Vagina (tissue), 2 donors: Measurements from ENCODE around the gene EXO5. TPM values are rescaled to one million over a fixed set of nuclear protein-coding genes. Genes with fewer than 3 reads are reported as not detected.

ENCODE experiments used
- DNase-seq, 2 donors: peaks; one replicate each; pipeline ENCODE4 v3.0.0-alpha.2; 2017; ENCODE audit errors: extremely low spot score in 2 of 2
- H3K27ac ChIP-seq: fragments of 200-600 bp; sonication (generic); one replicate; pipeline ENCODE4 v1.5.1; 2019
- H3K27me3 ChIP-seq: fragments of 200-600 bp; sonication (generic); one replicate; pipeline ENCODE4 v1.5.1; 2019
- H3K36me3 ChIP-seq, 2 donors: fragments of 200-600 bp; sonication (generic); one replicate each; pipeline ENCODE4 v1.5.1; 2017 to 2019
- H3K4me1 ChIP-seq: fragments of 200-600 bp; sonication (generic); one replicate; pipeline ENCODE4 v1.5.1; 2019
- H3K4me3 ChIP-seq, 2 donors: fragments of 200-600 bp; sonication (generic); 1 replicate in 1 of 2; 2 replicates in 1 of 2; pipeline ENCODE4 v1.5.1; 2016 to 2019
- H3K9me3 ChIP-seq: fragments of 200-600 bp; sonication (generic); one replicate; pipeline ENCODE4 v1.5.1; 2019
- POLR2A ChIP-seq, 2 donors: fragments of 450-650 bp; IDR thresholded peaks; one replicate each; pipeline ENCODE4 v1.6.1; 2017; ENCODE audit warnings: antibody characterized with exemption in 2 of 2, mild to moderate bottlenecking in 2 of 2, moderate library complexity in 2 of 2
- POLR2AphosphoS5 ChIP-seq, 2 donors: sonication (generic); formaldehyde crosslinking; IDR thresholded peaks; one replicate each; pipeline ENCODE4 v1.9.0; 2017; ENCODE audit warnings: antibody characterized with exemption in 2 of 2, mild to moderate bottlenecking in 2 of 2, low read depth in 1 of 2; ENCODE audit not compliant: insufficient read depth in 1 of 2
- intact Hi-C: fragments of 100-400 bp; cut with DNase I; formaldehyde crosslinking; loops from one replicate; pipeline ENCODE4 v1.15.1; 2023
- small RNA-seq: library from RNA; depleted of rRNA; stranded (forward); fragments of <200 nt; gene quantifications from one replicate; pipeline ENCODE3, GENCODE V24; 2016
- total RNA-seq: library from RNA; depleted of rRNA; stranded (reverse); fragments of >200 nt; gene quantifications from one replicate; pipeline ENCODE4 v1.2.3, GENCODE V29; 2016
- TF ChIP-seq, protein P1 (sequence below), 3 experiments: fragments of 450-650 bp in 2 of 3; fragments of 200-600 bp in 1 of 3; sonication (generic) in 1 of 3; IDR thresholded peaks; one replicate each; pipeline ENCODE4 v1.5.1; 2017 to 2019; ENCODE audit warnings: antibody characterized with exemption in 3 of 3, mild to moderate bottlenecking in 2 of 3, moderate library complexity in 2 of 3

The EXO5 gene
- total RNA-seq, 1 donor from 2014 or later = 3.4 TPM

DNA sequence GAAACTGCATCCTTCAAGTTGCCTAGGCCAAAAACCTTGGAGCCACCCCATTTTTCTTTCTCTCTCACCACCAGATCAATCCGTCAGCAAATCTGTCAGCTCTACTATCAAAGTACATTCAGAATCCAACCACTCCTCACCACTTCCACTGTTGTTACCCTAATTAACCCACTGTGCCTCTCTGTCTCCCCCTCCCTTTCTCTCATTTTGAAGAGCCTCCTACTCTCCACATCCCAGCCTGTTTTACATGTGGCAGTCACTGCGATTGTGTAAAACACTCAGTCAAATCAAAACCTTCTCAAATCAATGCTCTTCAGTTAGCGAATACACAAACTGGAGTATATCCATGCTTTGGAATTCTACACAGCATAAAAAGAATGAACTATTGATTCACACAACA, 55.9 kb downstream of the EXO5 start:
- intact Hi-C loops = no loop called here
- no peaks in the 10 kb centered on the region for H3K27me3 ChIP-seq
- no peak for DNase-seq
- no peaks in the 10 kb centered on the region for H3K9me3 ChIP-seq
- H3K36me3 ChIP-seq = no peaks in the 10 kb centered on the region
- no peak overlapping the region for H3K4me3 ChIP-seq
- no peaks in the 10 kb centered on the region for H3K4me1 ChIP-seq
- H3K27ac ChIP-seq = no peak overlapping the region
- TF ChIP-seq POLR2AphosphoS5 (IDR thresholded peaks at IDR 0.05; ENCODE audit: insufficient read depth in 1 of 2, low read depth in 1 of 2) = no peak
- TF ChIP-seq, protein P1, sequence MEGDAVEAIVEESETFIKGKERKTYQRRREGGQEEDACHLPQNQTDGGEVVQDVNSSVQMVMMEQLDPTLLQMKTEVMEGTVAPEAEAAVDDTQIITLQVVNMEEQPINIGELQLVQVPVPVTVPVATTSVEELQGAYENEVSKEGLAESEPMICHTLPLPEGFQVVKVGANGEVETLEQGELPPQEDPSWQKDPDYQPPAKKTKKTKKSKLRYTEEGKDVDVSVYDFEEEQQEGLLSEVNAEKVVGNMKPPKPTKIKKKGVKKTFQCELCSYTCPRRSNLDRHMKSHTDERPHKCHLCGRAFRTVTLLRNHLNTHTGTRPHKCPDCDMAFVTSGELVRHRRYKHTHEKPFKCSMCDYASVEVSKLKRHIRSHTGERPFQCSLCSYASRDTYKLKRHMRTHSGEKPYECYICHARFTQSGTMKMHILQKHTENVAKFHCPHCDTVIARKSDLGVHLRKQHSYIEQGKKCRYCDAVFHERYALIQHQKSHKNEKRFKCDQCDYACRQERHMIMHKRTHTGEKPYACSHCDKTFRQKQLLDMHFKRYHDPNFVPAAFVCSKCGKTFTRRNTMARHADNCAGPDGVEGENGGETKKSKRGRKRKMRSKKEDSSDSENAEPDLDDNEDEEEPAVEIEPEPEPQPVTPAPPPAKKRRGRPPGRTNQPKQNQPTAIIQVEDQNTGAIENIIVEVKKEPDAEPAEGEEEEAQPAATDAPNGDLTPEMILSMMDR (IDR thresholded peaks at IDR 0.05) = no peak
- TF ChIP-seq POLR2A (IDR thresholded peaks at IDR 0.05) = no peak

DNA sequence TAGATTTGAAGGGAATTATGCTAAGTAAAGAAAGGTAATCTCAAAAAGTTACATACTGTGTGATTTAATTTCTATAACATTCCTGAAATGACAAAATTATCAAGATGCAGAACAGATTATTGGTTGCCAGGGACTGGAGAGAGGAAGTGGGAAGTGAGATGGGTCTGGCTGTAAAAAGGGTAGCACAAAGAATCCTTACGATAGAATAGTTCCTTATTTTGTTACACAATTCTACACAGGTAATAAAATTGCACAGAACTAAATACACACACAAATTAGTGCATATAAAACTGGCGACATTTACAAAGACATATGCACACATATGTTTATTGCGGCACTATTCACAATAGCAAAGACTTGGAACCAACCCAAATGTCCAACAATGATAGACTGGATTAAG, 56.3 kb downstream of the EXO5 start:
- Histone ChIP-seq H3K4me1 (no peaks in the 10 kb centered on the region), H3K4me3 (no peak overlapping the region), H3K36me3 (no peaks in the 10 kb centered on the region), H3K9me3 (no peaks in the 10 kb centered on the region), H3K27me3 (no peaks in the 10 kb centered on the region), H3K27ac (no peak overlapping the region)
- DNase-seq = no peak
- intact Hi-C loops = no loop called here
- TF ChIP-seq POLR2AphosphoS5 (IDR thresholded peaks at IDR 0.05; ENCODE audit: insufficient read depth in 1 of 2, low read depth in 1 of 2) (no peak), POLR2A (IDR thresholded peaks at IDR 0.05) (no peak)
- TF ChIP-seq, protein P1 (IDR thresholded peaks at IDR 0.05) = no peak

Small RNA genes lying within 50 kb of the gene (small RNA-seq; reads per million reads assigned to genes)
- gene AL356379.1 = not detected

Other genes with a start within 250 kb of the EXO5 start
- 7.1 TPM for gene COL9A2, start 191.5 kb upstream of the EXO5 start, total RNA-seq
- gene SMAP2, start 135.0 kb upstream of the EXO5 start, total RNA-seq = 24.8 TPM
- 1.2 TPM for gene ZFP69B, start 58.3 kb upstream of the EXO5 start, total RNA-seq
- gene ZFP69, start 31.5 kb upstream of the EXO5 start, total RNA-seq = 4.9 TPM
- 1.2 TPM for gene ZNF684, start 22.9 kb downstream of the EXO5 start, total RNA-seq
- 4.7 TPM for gene RIMS3, start 156.9 kb downstream of the EXO5 start, total RNA-seq
- gene NFYC, start 182.9 kb downstream of the EXO5 start, total RNA-seq = 61.6 TPM